Caco-2 (cell line): ENCODE results near the gene MAGEE1. TPM values are rescaled to one million over a fixed set of nuclear protein-coding genes. Genes with fewer than 3 reads are reported as not detected.

Experiments
- BruUV-seq: library from RNA; stranded (reverse); fragments of 400-500 nt; replicated peaks from 2 replicates; lab custom pipeline; 2021; lab: Mats Ljungman, UMichigan
- CTCF ChIA-PET: fragments of 300-600 bp; sonication (Branson Sonifier 250); formaldehyde crosslinking; loops from one replicate; lab custom pipeline; 2022; ENCODE audit warnings: antibody characterized with exemption; lab: Charles Lee
- POLR2A ChIA-PET: fragments of 300-600 bp; sonication (Branson Sonifier 250); formaldehyde crosslinking; loops from one replicate; lab custom pipeline; 2022; ENCODE audit warnings: antibody characterized with exemption; lab: Charles Lee
- DNase-seq, 2 experiments: peaks; one replicate each; pipeline versions ENCODE4 v3.0.0 to v3.0.0-alpha.2; 2020 to 2022
- H3K27me3 ChIP-seq: replicated peaks from 2 replicates; pipeline ENCODE4 v1.6.0; 2011; ENCODE audit warnings: low read length; ENCODE audit not compliant: control insufficient read depth, insufficient read depth
- H3K36me3 ChIP-seq: 2 replicates; pipeline ENCODE4 v1.5.1; 2011; ENCODE audit warnings: low read length; ENCODE audit not compliant: control insufficient read depth, insufficient read depth
- H3K4me1 ChIP-seq: fragments of 250-450 bp; sonication (Bioruptor Pico); 2 replicates; pipeline ENCODE4 v1.5.1; 2020; ENCODE audit warnings: mild to moderate bottlenecking
- H3K4me3 ChIP-seq: 2 replicates; pipeline ENCODE4 v1.5.1; 2011; ENCODE audit warnings: low read depth, mild to moderate bottlenecking, control low read depth, low read length
- H3K9me3 ChIP-seq: fragments of 250-450 bp; sonication (Bioruptor Pico); 2 replicates; pipeline ENCODE4 v1.5.1; 2020; ENCODE audit warnings: mild to moderate bottlenecking, moderate library complexity
- H3K27ac Mint-ChIP-seq: one replicate; pipeline ENCODE4 v1.8.0; 2022; ENCODE audit warnings: mixed read lengths; ENCODE audit not compliant: unreplicated experiment
- H3K27me3 Mint-ChIP-seq: one replicate; pipeline ENCODE4 v1.8.0; 2022; ENCODE audit warnings: mixed read lengths; ENCODE audit not compliant: insufficient read depth, unreplicated experiment
- H3K36me3 Mint-ChIP-seq: one replicate; pipeline ENCODE4 v1.8.0; 2022; ENCODE audit warnings: mild to moderate bottlenecking, mixed read lengths; ENCODE audit not compliant: insufficient read depth, unreplicated experiment
- H3K4me1 Mint-ChIP-seq: one replicate; pipeline ENCODE4 v1.8.0; 2022; ENCODE audit warnings: low read depth, mixed read lengths; ENCODE audit not compliant: unreplicated experiment
- H3K4me3 Mint-ChIP-seq: one replicate; pipeline ENCODE4 v1.8.0; 2022; ENCODE audit warnings: mild to moderate bottlenecking, moderate library complexity, mixed read lengths; ENCODE audit not compliant: unreplicated experiment
- H3K9me3 Mint-ChIP-seq: one replicate; pipeline ENCODE4 v1.8.0; 2022; ENCODE audit warnings: mixed read lengths; ENCODE audit not compliant: unreplicated experiment
- intact Hi-C: fragments of 100-400 bp; cut with micrococcal nuclease; formaldehyde crosslinking; loops from one replicate; pipeline ENCODE4 v1.10.0; 2022; ENCODE audit not compliant: unreplicated experiment
- total RNA-seq: library from RNA; stranded (reverse); gene quantifications from 2 replicates; pipeline ENCODE4 v1.2.3, GENCODE V29; 2022
- TF ChIP-seq, protein P1 (sequence below), 2 experiments: fragments of 200-600 bp in 1 of 2; IDR thresholded peaks; 1 replicate in 1 of 2; 2 replicates in 1 of 2; pipeline versions ENCODE4 v1.5.1 to v1.8.0; 2011 to 2022; ENCODE audit warnings: antibody characterized with exemption in 1 of 2, control low read depth in 1 of 2, inconsistent platforms in 1 of 2, low read depth in 1 of 2, low read length in 1 of 2, mild to moderate bottlenecking in 1 of 2, moderate library complexity in 1 of 2; ENCODE audit not compliant: insufficient read depth in 1 of 2, severe bottlenecking in 1 of 2, unreplicated experiment in 1 of 2

Gene MAGEE1
- total RNA-seq, 1 experiment from 2014 or later = 0.66 TPM

DNA sequence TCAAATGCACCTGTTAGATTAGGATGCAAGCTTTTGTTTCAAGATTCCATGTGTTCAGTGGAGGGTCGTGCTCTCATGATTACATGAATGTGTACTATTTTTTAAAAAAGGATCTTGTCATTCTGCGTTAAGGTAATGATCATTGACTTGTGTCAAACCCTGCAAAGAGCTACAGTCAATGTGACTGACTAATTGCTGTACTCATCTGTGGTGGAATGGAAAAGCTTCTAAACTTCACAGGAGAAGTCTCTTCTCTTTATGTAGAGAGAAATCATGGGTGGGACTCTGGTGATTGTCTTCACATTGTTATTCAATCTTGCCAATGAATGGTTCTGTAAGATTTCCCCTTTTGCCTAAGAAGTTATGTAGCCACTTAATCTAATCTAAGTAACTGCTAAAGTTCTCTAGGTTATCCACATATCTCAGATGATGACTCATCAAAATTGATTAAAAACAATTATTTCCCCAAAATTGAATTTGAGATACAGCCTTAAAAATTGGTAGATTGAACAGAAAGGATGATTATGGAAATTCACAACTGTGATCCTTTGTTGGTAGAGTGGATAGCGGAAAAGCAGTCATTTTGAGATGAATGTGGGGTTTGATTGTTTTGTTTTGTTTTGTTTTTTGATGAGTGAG, 6.7 kb downstream of the MAGEE1 start:
- H3K4me3 Mint-ChIP-seq = no peak overlapping the region
- Histone ChIP-seq H3K4me1 (no peaks in the 10 kb centered on the region), H3K27me3 (no peaks in the 10 kb centered on the region), H3K36me3 (no peaks in the 10 kb centered on the region), H3K4me3 (no peak overlapping the region), H3K9me3 (no peaks in the 10 kb centered on the region)
- no peaks in the 10 kb centered on the region for H3K27me3 Mint-ChIP-seq
- intact Hi-C loops = no loop called here
- DNase-seq = no peak
- no peak overlapping the region for H3K27ac Mint-ChIP-seq
- ChIA-PET POLR2A (no interaction called here), CTCF (no interaction called here)
- no peaks in the 10 kb centered on the region for H3K36me3 Mint-ChIP-seq
- TF ChIP-seq, protein P1, sequence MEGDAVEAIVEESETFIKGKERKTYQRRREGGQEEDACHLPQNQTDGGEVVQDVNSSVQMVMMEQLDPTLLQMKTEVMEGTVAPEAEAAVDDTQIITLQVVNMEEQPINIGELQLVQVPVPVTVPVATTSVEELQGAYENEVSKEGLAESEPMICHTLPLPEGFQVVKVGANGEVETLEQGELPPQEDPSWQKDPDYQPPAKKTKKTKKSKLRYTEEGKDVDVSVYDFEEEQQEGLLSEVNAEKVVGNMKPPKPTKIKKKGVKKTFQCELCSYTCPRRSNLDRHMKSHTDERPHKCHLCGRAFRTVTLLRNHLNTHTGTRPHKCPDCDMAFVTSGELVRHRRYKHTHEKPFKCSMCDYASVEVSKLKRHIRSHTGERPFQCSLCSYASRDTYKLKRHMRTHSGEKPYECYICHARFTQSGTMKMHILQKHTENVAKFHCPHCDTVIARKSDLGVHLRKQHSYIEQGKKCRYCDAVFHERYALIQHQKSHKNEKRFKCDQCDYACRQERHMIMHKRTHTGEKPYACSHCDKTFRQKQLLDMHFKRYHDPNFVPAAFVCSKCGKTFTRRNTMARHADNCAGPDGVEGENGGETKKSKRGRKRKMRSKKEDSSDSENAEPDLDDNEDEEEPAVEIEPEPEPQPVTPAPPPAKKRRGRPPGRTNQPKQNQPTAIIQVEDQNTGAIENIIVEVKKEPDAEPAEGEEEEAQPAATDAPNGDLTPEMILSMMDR (IDR thresholded peaks at IDR 0.05; ENCODE audit: insufficient read depth in 1 of 2, low read depth in 1 of 2, low read length in 1 of 2, severe bottlenecking in 1 of 2, unreplicated experiment in 1 of 2) = no peak
- BruUV-seq = no TSS peak
- H3K4me1 Mint-ChIP-seq = no peaks in the 10 kb centered on the region
- H3K9me3 Mint-ChIP-seq = no peaks in the 10 kb centered on the region

DNA sequence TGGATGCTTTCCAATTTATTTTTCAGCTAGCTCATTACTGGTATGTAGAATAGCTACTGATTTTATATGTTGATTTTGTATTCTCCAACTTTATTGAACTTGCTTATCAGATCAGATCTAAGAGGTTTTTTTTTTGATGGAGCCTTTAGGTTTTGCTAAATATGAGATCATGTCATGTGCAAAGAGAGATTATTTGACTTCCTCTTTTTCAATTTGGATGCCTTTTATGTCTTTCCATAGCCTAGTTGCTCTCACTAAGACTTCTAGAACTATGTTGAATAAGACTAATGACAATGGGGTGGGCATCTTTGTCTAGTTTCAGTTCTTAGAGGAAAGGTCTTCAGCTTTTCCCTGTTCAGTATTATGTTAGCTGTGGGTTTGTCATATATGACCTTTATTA, 11.7 kb downstream of the MAGEE1 start:
- Histone ChIP-seq H3K27me3 (no peaks in the 10 kb centered on the region), H3K4me1 (no peaks in the 10 kb centered on the region), H3K4me3 (no peak overlapping the region), H3K36me3 (no peaks in the 10 kb centered on the region), H3K9me3 (no peaks in the 10 kb centered on the region)
- DNase-seq = no peak
- Mint-ChIP-seq H3K9me3 (peaks cover 7% of the 10 kb centered on the region), H3K36me3 (no peaks in the 10 kb centered on the region), H3K27ac (no peak overlapping the region), H3K27me3 (no peaks in the 10 kb centered on the region), H3K4me1 (no peaks in the 10 kb centered on the region), H3K4me3 (no peak overlapping the region)
- no TSS peak for BruUV-seq
- ChIA-PET POLR2A (no interaction called here), CTCF (no interaction called here)
- TF ChIP-seq, protein P1 (IDR thresholded peaks at IDR 0.05; ENCODE audit: insufficient read depth in 1 of 2, low read depth in 1 of 2, low read length in 1 of 2, severe bottlenecking in 1 of 2, unreplicated experiment in 1 of 2) = no peak
- intact Hi-C loops = no loop called here

DNA sequence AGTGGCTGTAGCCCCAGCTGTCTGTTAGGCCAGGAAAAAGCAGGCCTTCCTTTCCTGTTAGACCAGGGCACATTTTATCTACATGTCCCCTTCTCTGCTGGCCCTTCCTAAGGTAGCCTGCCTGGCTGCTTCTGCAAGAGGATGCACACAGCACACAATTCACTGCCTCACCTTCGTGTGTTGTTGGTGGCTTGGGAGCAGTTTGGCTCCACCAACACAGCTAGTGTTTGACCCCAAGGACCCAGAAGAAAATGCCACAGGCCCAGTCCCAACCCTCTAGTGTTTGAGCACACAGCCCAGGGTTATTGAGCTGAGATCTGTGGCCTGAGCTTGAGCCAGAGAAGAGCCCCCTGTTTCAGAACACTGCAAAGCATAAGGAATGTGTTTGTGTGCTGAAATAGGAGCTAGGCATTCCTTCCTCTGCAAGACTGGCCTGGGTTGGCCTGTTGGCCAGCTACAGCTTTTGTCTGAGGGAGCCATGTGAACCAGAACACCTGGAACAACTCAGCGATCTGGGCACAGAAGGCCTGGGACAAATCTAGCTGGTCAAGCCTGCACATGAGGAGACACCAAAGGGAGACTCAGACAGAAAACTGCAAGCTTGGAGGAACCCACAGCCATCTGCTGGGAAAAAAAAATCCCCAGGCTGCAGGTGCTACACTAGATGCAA, 26.4 kb downstream of the MAGEE1 start:
- ChIA-PET POLR2A (no interaction called here), CTCF (interaction anchor here (1.5 to 1.7 kb wide), 2 partner anchors 74 to 175 kb away, joined by 5 to 25 read pairs; no protein-coding TSS in a partner anchor)

More for the DNA sequence above, 26.4 kb downstream of the MAGEE1 start:
- Histone ChIP-seq H3K4me1 (no peaks in the 10 kb centered on the region), H3K36me3 (no peaks in the 10 kb centered on the region), H3K27me3 (no peaks in the 10 kb centered on the region), H3K9me3 (no peaks in the 10 kb centered on the region), H3K4me3 (no peak overlapping the region)
- TF ChIP-seq, protein P1 (IDR thresholded peaks at IDR 0.05; ENCODE audit: insufficient read depth in 1 of 2, low read depth in 1 of 2, low read length in 1 of 2, severe bottlenecking in 1 of 2, unreplicated experiment in 1 of 2) = no peak
- intact Hi-C loops = loop anchor here (1.0 kb wide), 2 partner anchors 27 to 175 kb away; partner anchors contain the start of gene MAGEE1
- Mint-ChIP-seq H3K4me1 (no peaks in the 10 kb centered on the region), H3K27me3 (no peaks in the 10 kb centered on the region), H3K36me3 (no peaks in the 10 kb centered on the region), H3K27ac (no peak overlapping the region), H3K4me3 (no peak overlapping the region), H3K9me3 (no peaks in the 10 kb centered on the region)
- DNase-seq = no peak
- BruUV-seq = no TSS peak
